Mucosa of rectum (tissue), 2 donors: ENCODE measurements around the gene FLT1.

Experiments used
- H3K27ac ChIP-seq, 2 donors: one replicate each; pipeline ENCODE4 v1.7.0; 2013; ENCODE audit warnings: inconsistent platforms in 2 of 2, low read depth in 2 of 2, low read length in 2 of 2
- H3K27me3 ChIP-seq, 2 donors: one replicate each; pipeline ENCODE4 v1.7.0; 2013; ENCODE audit warnings: low read length in 2 of 2; ENCODE audit not compliant: control insufficient read depth in 2 of 2, insufficient read depth in 2 of 2
- H3K36me3 ChIP-seq, 2 donors: one replicate each; pipeline ENCODE4 v1.7.0; 2013; ENCODE audit warnings: low read length in 2 of 2; ENCODE audit not compliant: control insufficient read depth in 2 of 2, insufficient read depth in 2 of 2
- H3K4me1 ChIP-seq, 2 donors: one replicate each; pipeline ENCODE4 v1.7.0; 2013; ENCODE audit warnings: low read length in 2 of 2, mild to moderate bottlenecking in 1 of 2; ENCODE audit not compliant: control insufficient read depth in 2 of 2, insufficient read depth in 2 of 2
- H3K4me3 ChIP-seq, 2 donors: one replicate each; pipeline ENCODE4 v1.7.0; 2013; ENCODE audit warnings: low read length in 2 of 2
- H3K9ac ChIP-seq, 2 donors: one replicate each; pipeline ENCODE4 v1.7.0; 2013; ENCODE audit warnings: low read length in 2 of 2, low read depth in 1 of 2, mild to moderate bottlenecking in 1 of 2
- H3K9me3 ChIP-seq, 2 donors: one replicate each; pipeline ENCODE4 v1.7.0; 2013; ENCODE audit warnings: low read length in 2 of 2; ENCODE audit not compliant: control insufficient read depth in 2 of 2
- donor health status: healthy.
- donor health status: Normal muscosa, but diverticular disease.

The FLT1 gene

GRCh38 chr13:28476919-28477708 lies 17.8 kb downstream of the FLT1 start:
- no peak overlapping the region for H3K27ac ChIP-seq
- no peak overlapping the region for H3K9ac ChIP-seq
- H3K36me3 ChIP-seq: no peaks in the 10 kb centered on the region
- no peaks in the 10 kb centered on the region for H3K9me3 ChIP-seq
- H3K4me1 ChIP-seq: no peaks in the 10 kb centered on the region
- H3K4me3 ChIP-seq: no peak overlapping the region
- H3K27me3 ChIP-seq: peaks cover 0 to 3% of the 10 kb centered on the region in 2 donors

- H3K27ac ChIP-seq: no peak overlapping the region
- no peaks in the 10 kb centered on the region for H3K36me3 ChIP-seq
- peaks cover 0 to 3% of the 10 kb centered on the region in 2 donors for H3K27me3 ChIP-seq
- no peak overlapping the region for H3K4me3 ChIP-seq
- no peaks in the 10 kb centered on the region for H3K9me3 ChIP-seq
- no peak overlapping the region for H3K9ac ChIP-seq
- no peaks in the 10 kb centered on the region for H3K4me1 ChIP-seq
Observed at GRCh38 chr13:28475916-28476725, 18.8 kb downstream of the FLT1 start.

- no peaks in the 10 kb centered on the region for H3K36me3 ChIP-seq
- H3K4me3 ChIP-seq: no peak overlapping the region
- no peaks in the 10 kb centered on the region for H3K4me1 ChIP-seq
- no peaks in the 10 kb centered on the region for H3K27me3 ChIP-seq
- no peaks in the 10 kb centered on the region for H3K9me3 ChIP-seq
- no peak overlapping the region for H3K27ac ChIP-seq
- no peak overlapping the region for H3K9ac ChIP-seq
Observed at GRCh38 chr13:28474491-28475134, 20.3 kb downstream of the FLT1 start.

GRCh38 chr13:28473044-28473443 lies 21.9 kb downstream of the FLT1 start:
- Histone ChIP-seq H3K4me3 (no peak overlapping the region), H3K9ac (no peak overlapping the region), H3K27ac (no peak overlapping the region), H3K36me3 (no peaks in the 10 kb centered on the region), H3K27me3 (no peaks in the 10 kb centered on the region), H3K4me1 (no peaks in the 10 kb centered on the region), H3K9me3 (no peaks in the 10 kb centered on the region)

- Histone ChIP-seq H3K9ac (no peak overlapping the region), H3K36me3 (no peaks in the 10 kb centered on the region), H3K9me3 (no peaks in the 10 kb centered on the region), H3K27ac (no peak overlapping the region), H3K4me3 (no peak overlapping the region), H3K27me3 (no peaks in the 10 kb centered on the region), H3K4me1 (peaks cover 0 to 1% of the 10 kb centered on the region in 2 donors)
Observed at GRCh38 chr13:28471421-28471820, 23.5 kb downstream of the FLT1 start.

- no peak overlapping the region for H3K27ac ChIP-seq
- H3K9ac ChIP-seq: no peak overlapping the region
- H3K4me1 ChIP-seq: peaks cover 0 to 2% of the 10 kb centered on the region in 2 donors
- H3K9me3 ChIP-seq: no peaks in the 10 kb centered on the region
- no peaks in the 10 kb centered on the region for H3K36me3 ChIP-seq
- no peak overlapping the region for H3K4me3 ChIP-seq
- no peaks in the 10 kb centered on the region for H3K27me3 ChIP-seq
Observed at GRCh38 chr13:28470296-28470695, 24.6 kb downstream of the FLT1 start.

GRCh38 chr13:28469316-28469715 lies 25.6 kb downstream of the FLT1 start:
- Histone ChIP-seq H3K9ac (no peak overlapping the region), H3K9me3 (no peaks in the 10 kb centered on the region), H3K36me3 (no peaks in the 10 kb centered on the region), H3K4me3 (no peak overlapping the region), H3K4me1 (peaks cover 0 to 2% of the 10 kb centered on the region in 2 donors), H3K27ac (no peak overlapping the region), H3K27me3 (no peaks in the 10 kb centered on the region)

- no peaks in the 10 kb centered on the region for H3K9me3 ChIP-seq
- peaks cover 0 to 2% of the 10 kb centered on the region in 2 donors for H3K4me1 ChIP-seq
- H3K27ac ChIP-seq: no peak overlapping the region
- H3K27me3 ChIP-seq: no peaks in the 10 kb centered on the region
- no peak overlapping the region for H3K9ac ChIP-seq
- H3K4me3 ChIP-seq: no peak overlapping the region
- H3K36me3 ChIP-seq: no peaks in the 10 kb centered on the region
Observed at GRCh38 chr13:28468023-28468915, 26.7 kb downstream of the FLT1 start.

GRCh38 chr13:28467034-28467433 lies 27.9 kb downstream of the FLT1 start:
- Histone ChIP-seq H3K27ac (no peak overlapping the region), H3K9ac (no peak overlapping the region), H3K9me3 (no peaks in the 10 kb centered on the region), H3K27me3 (no peaks in the 10 kb centered on the region), H3K4me1 (peaks cover 0 to 2% of the 10 kb centered on the region in 2 donors), H3K4me3 (no peak overlapping the region), H3K36me3 (no peaks in the 10 kb centered on the region)
